NT2/D1 (cell line): Measurements from ENCODE around the gene HECW1.

Experiments
- SUZ12 ChIP-seq: IDR thresholded peaks from 2 replicates; pipeline ENCODE4 v1.6.1; 2011; ENCODE audit not compliant: insufficient read length, insufficient read depth; ENCODE audit errors: extremely low read depth
- YY1 ChIP-seq: IDR thresholded peaks from 2 replicates; pipeline ENCODE4 v1.6.1; 2011; ENCODE audit not compliant: insufficient read length, insufficient read depth
- ZNF274 ChIP-seq: IDR thresholded peaks from 2 replicates; pipeline ENCODE4 v1.6.1; 2011; ENCODE audit warnings: mild to moderate bottlenecking, low read depth, low read length

- no peak for TF ChIP-seq YY1
- TF ChIP-seq SUZ12, result no peak
- no peak for TF ChIP-seq ZNF274
Observed at GRCh38 chr7:43205171-43205795, 92.8 kb downstream of the HECW1 start.
